LNCaP clone FGC (cell line): ENCODE data around the gene CXCL9.
"Not testable (repeated sequence)": the region's sequence is repeated elsewhere in the genome, so short reads cannot be mapped to it uniquely, and the experiment has no call there.

Source experiments
- DNase-seq: peaks from one replicate; pipeline ENCODE4 v3.0.0-alpha.2; 2011; ENCODE audit warnings: low read depth
- H3K4me3 ChIP-seq: 2 replicates; pipeline ENCODE4 v1.5.1; 2011; ENCODE audit warnings: mild to moderate bottlenecking, low read depth, low read length, control low read depth
- CTCF ChIP-seq: IDR thresholded peaks from 2 replicates; pipeline ENCODE4 v1.5.1; 2012; ENCODE audit warnings: mild to moderate bottlenecking; ENCODE audit not compliant: control insufficient read depth, insufficient read depth; ENCODE audit errors: extremely low read depth

CXCL9 gene

DNA sequence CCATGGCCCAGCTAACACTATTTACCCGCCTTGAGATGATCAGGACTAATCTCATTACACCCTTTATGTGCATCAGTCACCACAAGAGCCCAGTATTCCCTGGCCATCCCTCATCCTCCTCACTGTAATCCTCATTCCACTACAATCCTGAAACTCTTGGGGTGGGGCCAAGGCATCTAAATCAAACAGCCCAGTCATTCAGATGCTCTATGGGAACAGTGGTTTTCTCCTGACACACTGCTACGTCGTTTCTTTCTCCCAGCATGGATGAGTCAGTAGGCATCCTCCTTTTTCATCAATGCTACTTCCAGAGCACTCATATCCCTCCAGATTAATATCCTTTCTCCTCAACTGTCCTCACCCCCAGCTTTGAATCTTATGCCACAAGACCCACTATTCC, 22.2 kb downstream of the CXCL9 start:
- no peak for DNase-seq
- no peak overlapping the region for H3K4me3 ChIP-seq
- TF ChIP-seq CTCF: no peak

DNA sequence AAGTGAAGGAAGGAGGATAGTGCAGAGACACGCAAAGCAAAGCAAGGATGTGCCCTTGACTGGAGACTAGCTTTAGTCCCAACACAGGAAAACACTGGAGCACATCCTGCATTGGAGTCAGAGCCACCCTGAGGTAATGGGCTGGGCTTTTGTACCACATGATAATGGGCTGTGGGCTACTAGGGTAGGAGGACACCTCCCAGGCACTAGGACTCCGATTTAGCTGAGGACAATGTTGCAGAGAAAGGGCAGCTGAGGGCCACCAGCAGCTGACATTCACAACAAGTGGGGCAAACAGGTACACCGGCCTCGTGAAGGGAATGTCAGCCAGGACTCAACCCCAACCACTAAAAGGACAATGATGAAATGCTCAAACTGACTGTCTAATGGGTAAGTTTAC, 26.7 kb downstream of the CXCL9 start:
- DNase-seq: no peak
- no peak overlapping the region for H3K4me3 ChIP-seq
- TF ChIP-seq CTCF: no peak

DNA sequence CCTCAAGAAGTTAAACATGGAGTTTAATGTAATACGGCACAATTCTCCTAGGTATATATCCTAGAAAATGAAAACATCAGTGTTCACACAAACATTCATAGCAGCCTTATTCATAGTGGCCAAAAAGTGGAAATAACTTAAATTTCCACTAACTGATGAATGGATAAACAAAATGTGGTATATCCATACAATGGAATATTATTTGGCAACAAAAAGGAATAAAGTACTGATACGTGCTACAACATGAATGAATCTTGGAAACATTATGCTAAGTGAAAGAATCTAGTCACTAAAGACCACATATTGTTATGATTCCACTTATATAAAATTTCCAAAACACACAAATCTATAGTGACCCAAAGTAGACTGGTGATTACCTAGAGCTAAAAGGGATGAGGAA, 31.1 kb downstream of the CXCL9 start:
- TF ChIP-seq CTCF: no peak
- DNase-seq: no peak
- H3K4me3 ChIP-seq: no peak overlapping the region

DNA sequence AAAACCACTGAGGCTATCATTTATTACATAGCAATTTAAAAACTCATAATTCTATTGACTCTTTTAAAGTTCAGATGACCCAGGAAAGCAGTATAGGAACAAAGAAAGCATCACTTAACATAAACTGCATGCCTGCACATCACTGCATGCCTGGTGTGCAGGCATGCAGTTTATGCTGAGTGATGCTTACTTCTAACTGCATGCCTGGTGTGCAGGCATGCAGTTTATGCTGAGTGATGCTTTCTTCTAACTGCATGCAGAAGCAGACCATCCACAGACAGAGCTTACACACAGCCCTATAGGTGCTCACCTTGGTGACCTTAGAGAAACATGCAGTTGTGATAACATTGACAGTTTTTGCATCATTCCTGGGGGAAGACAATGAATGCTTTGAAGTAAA, 33.5 kb downstream of the CXCL9 start:
- H3K4me3 ChIP-seq: no peak overlapping the region
- DNase-seq: no peak
- no peak for TF ChIP-seq CTCF

- no peak for TF ChIP-seq CTCF
- DNase-seq: no peak
- no peak overlapping the region for H3K4me3 ChIP-seq
These were observed 39.2 kb downstream of the CXCL9 start for GRCh38 chr4:75968084-75968483.

- TF ChIP-seq CTCF: no peak
- no peak for DNase-seq
- no peak overlapping the region for H3K4me3 ChIP-seq
These were observed 43.8 kb downstream of the CXCL9 start for GRCh38 chr4:75963558-75963957.

DNA sequence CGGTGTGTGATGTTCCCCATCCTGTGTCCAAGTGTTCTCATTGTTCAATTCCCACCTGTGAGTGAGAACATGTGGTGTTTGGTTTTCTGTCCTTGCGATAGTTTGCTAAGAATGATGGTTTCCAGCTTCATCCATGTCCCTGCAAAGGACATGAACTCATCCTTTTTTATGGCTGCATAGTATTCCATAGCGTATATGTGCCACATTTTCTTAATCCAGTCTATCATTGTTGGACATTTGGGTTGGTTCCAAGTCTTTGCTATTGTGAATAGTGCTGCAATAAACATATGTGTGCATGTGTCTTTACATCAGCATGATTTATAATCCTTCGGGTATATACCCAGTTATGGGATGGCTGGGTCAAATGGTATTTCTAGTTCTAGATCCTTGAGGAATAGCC, 45.2 kb downstream of the CXCL9 start:
- not testable (repeated sequence) for DNase-seq, H3K4me3 ChIP-seq

DNA sequence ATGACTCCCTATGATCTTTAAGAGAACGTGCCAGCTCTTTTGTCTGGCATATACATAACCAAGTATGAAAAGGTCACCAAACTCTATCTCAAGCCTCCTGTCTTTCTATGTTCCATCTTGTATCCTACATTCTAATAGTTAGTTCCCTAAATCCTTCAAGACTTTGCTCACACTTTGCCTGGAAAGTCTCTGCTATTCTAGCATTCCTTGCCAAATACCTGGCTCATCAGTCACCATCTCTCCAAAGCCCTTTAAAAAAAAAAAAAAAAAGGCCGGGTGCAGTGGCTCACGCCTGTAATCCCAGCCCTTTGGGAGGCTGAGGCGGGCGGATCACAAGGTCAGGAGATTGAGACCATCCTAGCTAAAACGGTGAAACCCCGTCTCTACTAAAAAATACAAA, 48.8 kb downstream of the CXCL9 start:
- DNase-seq, H3K4me3 ChIP-seq: not testable (repeated sequence)

GRCh38 chr4:75954811-75955210, 52.5 kb downstream of the CXCL9 start:
- H3K4me3 ChIP-seq, DNase-seq: not testable (repeated sequence)
